GM23338 (cell line): ENCODE data around the gene VSTM1. TPM values are rescaled to one million over a fixed set of nuclear protein-coding genes. Genes with fewer than 3 reads are reported as not detected.
A peak's percentile ranks its signal among the peaks of the same experiment; 100 is the strongest.

Experiments
- ATAC-seq: fragments of 200-7000 bp; cut with Tn5 transposase; 3 replicates; pipeline ENCODE4 v1.9.1; 2020
- DNase-seq: peaks from one replicate; pipeline ENCODE4 v3.0.0-alpha.2; 2015; ENCODE audit warnings: low spot score
- H2AFZ ChIP-seq: fragments of 200-600 bp; sonication (generic); 2 replicates; pipeline ENCODE4 v1.8.0; 2016; ENCODE audit warnings: antibody characterized with exemption, mild to moderate bottlenecking, moderate library complexity
- H3F3A ChIP-seq: fragments of 200-600 bp; sonication (generic); replicated peaks from 2 replicates; pipeline ENCODE4 v1.8.0; 2017; ENCODE audit warnings: antibody characterized with exemption, mixed run types, low read depth
- H3K27ac ChIP-seq: fragments of 200-600 bp; sonication (generic); 2 replicates; pipeline ENCODE4 v1.6.1; 2016; ENCODE audit warnings: low read depth
- H3K27me3 ChIP-seq: fragments of 200-600 bp; sonication (generic); 2 replicates; pipeline ENCODE4 v1.8.0; 2016; ENCODE audit warnings: mild to moderate bottlenecking, mixed run types, moderate library complexity; ENCODE audit not compliant: insufficient read depth
- H3K36me3 ChIP-seq: fragments of 200-600 bp; sonication (generic); 2 replicates; pipeline ENCODE4 v1.8.0; 2016; ENCODE audit warnings: mild to moderate bottlenecking; ENCODE audit not compliant: insufficient read depth
- H3K4me1 ChIP-seq: fragments of 200-600 bp; sonication (generic); 2 replicates; pipeline ENCODE4 v1.8.0; 2016; ENCODE audit warnings: mild to moderate bottlenecking, moderate library complexity; ENCODE audit not compliant: insufficient read depth
- H3K4me2 ChIP-seq: fragments of 200-600 bp; sonication (generic); 2 replicates; pipeline ENCODE4 v1.7.1; 2017; ENCODE audit warnings: mixed run types
- H3K4me3 ChIP-seq: fragments of 200-600 bp; sonication (generic); 2 replicates; pipeline ENCODE4 v1.6.1; 2016; ENCODE audit warnings: mixed run types
- H3K79me2 ChIP-seq: fragments of 200-600 bp; sonication (generic); replicated peaks from 2 replicates; pipeline ENCODE4 v1.8.0; 2017; ENCODE audit warnings: mild to moderate bottlenecking; ENCODE audit not compliant: insufficient read depth
- H3K9me2 ChIP-seq: fragments of 200-600 bp; sonication (generic); 2 replicates; pipeline ENCODE4 v1.8.0; 2017; ENCODE audit not compliant: insufficient read depth
- H4K20me1 ChIP-seq: fragments of 200-600 bp; sonication (generic); replicated peaks from 2 replicates; pipeline ENCODE4 v1.8.0; 2017; ENCODE audit warnings: mild to moderate bottlenecking; ENCODE audit not compliant: insufficient read depth
- H3K27ac Mint-ChIP-seq: 2 replicates; pipeline ENCODE4 v1.8.0; 2020; ENCODE audit warnings: inconsistent platforms, mild to moderate bottlenecking, moderate library complexity, mixed read lengths
- H3K27me3 Mint-ChIP-seq: 3 replicates; pipeline ENCODE4 v1.8.0; 2022; ENCODE audit warnings: low read depth, mild to moderate bottlenecking, moderate library complexity, mixed read lengths, inconsistent platforms; ENCODE audit not compliant: insufficient read depth, poor library complexity
- H3K36me3 Mint-ChIP-seq: 3 replicates; pipeline ENCODE4 v1.8.0; 2021; ENCODE audit warnings: low read depth, mild to moderate bottlenecking, inconsistent platforms, moderate library complexity, mixed read lengths
- H3K4me1 Mint-ChIP-seq: 3 replicates; pipeline ENCODE4 v1.8.0; 2020; ENCODE audit warnings: mild to moderate bottlenecking, inconsistent platforms, mixed read lengths
- H3K4me3 Mint-ChIP-seq: 3 replicates; pipeline ENCODE4 v1.8.0; 2021; ENCODE audit warnings: moderate library complexity, mild to moderate bottlenecking, inconsistent platforms, mixed read lengths
- H3K9me3 Mint-ChIP-seq: 3 replicates; pipeline ENCODE4 v1.8.0; 2020; ENCODE audit warnings: moderate library complexity, mild to moderate bottlenecking, inconsistent platforms, mixed read lengths
- CREB1 ChIP-seq: fragments of 250-450 bp; sonication (Bioruptor Pico); IDR thresholded peaks from 2 replicates; pipeline ENCODE4 v1.5.0; 2020; ENCODE audit warnings: low read depth, mild to moderate bottlenecking, moderate library complexity
- CTCF ChIP-seq, 2 experiments: fragments of 200-600 bp in 1 of 2; sonication (generic) in 1 of 2; conservative IDR thresholded peaks; 2 replicates each; pipeline versions ENCODE4 v1.5.1 to v1.6.1; 2016 to 2017; ENCODE audit warnings: antibody characterized with exemption in 2 of 2, low read depth in 2 of 2, mild to moderate bottlenecking in 2 of 2, moderate library complexity in 1 of 2
- ETS1 ChIP-seq: IDR thresholded peaks from 2 replicates; pipeline ENCODE4 v1.6.1; 2016; ENCODE audit warnings: antibody characterized with exemption
- EZH2 ChIP-seq: fragments of 200-600 bp; sonication (generic); IDR thresholded peaks from one replicate; pipeline ENCODE4 v1.8.0; 2017; ENCODE audit warnings: antibody characterized with exemption, mild to moderate bottlenecking, low read depth; ENCODE audit not compliant: unreplicated experiment
- EZH2phosphoT487 ChIP-seq: fragments of 200-600 bp; sonication (generic); IDR thresholded peaks from one replicate; pipeline ENCODE4 v1.8.1; 2018; ENCODE audit warnings: antibody characterized with exemption; ENCODE audit not compliant: unreplicated experiment
- JUNB ChIP-seq: IDR thresholded peaks from one replicate; pipeline ENCODE4 v1.6.1; 2016; ENCODE audit warnings: antibody characterized with exemption; ENCODE audit not compliant: unreplicated experiment
- NANOG ChIP-seq: IDR thresholded peaks from 2 replicates; pipeline ENCODE4 v1.6.1; 2016; ENCODE audit warnings: antibody characterized with exemption, borderline replicate concordance
- POLR2AphosphoS5 ChIP-seq: IDR thresholded peaks from 2 replicates; pipeline ENCODE4 v1.6.1; 2016; ENCODE audit warnings: antibody characterized with exemption, low read depth
- REST ChIP-seq: IDR thresholded peaks from one replicate; pipeline ENCODE4 v1.6.1; 2018; ENCODE audit warnings: antibody characterized with exemption; ENCODE audit not compliant: unreplicated experiment
- STAT1 ChIP-seq: IDR thresholded peaks from one replicate; pipeline ENCODE4 v1.6.1; 2016; ENCODE audit warnings: antibody characterized with exemption; ENCODE audit not compliant: unreplicated experiment
- ZNF114 ChIP-seq: fragments of 250-450 bp; sonication (Bioruptor Pico); IDR thresholded peaks from 2 replicates; pipeline ENCODE4 v1.5.0; 2020; ENCODE audit warnings: mild to moderate bottlenecking, moderate library complexity
- ZNF331 ChIP-seq: fragments of 250-450 bp; sonication (Bioruptor Pico); IDR thresholded peaks from 2 replicates; pipeline ENCODE4 v1.5.0; 2020; ENCODE audit warnings: low read depth, mild to moderate bottlenecking, moderate library complexity
- ZNF462 ChIP-seq: fragments of 250-450 bp; sonication (Bioruptor Pico); IDR thresholded peaks from 2 replicates; pipeline ENCODE4 v1.5.0; 2020; ENCODE audit warnings: mild to moderate bottlenecking, moderate library complexity
- polyA plus RNA-seq: library from polyadenylated mRNA; unstranded; fragments of >200 nt; fragmentation: Nextera tagmentation; extraction: Ambion mirVana; gene quantifications from 2 replicates; pipeline ENCODE4 v1.2.1, GENCODE V29; 2016
- total RNA-seq: library from RNA; depleted of rRNA; stranded (reverse); fragments of >200 nt; shearing (Covaris generic); gene quantifications from 2 replicates; pipeline ENCODE4 v1.2.3, GENCODE V29; 2014

VSTM1 gene
- total and polyA plus RNA-seq, 2 experiments from 2014 or later = not detected

GRCh38 chr19:54104998-54105715 lies 41.5 kb upstream of the VSTM1 start:
- peaks cover 19% of the 10 kb centered on the region for H3K27me3 Mint-ChIP-seq
- H3K9me3 Mint-ChIP-seq = no peaks in the 10 kb centered on the region; the same call in 1 of the 3 replicates
- peaks cover 15% of the 10 kb centered on the region for H4K20me1 ChIP-seq
- H3K4me3 Mint-ChIP-seq = peak overlapping the region; percentile 22; the same call in 2 of the 3 replicates
- H3K27ac ChIP-seq = peak overlapping the region; percentile 19; the same call in 1 of the 2 replicates
- TF ChIP-seq CREB1 (no peak), ZNF114 (CRISPR knock-in tag) (no peak), REST (no peak), ZNF462 (CRISPR knock-in tag) (no peak), CTCF (conservative IDR thresholded peaks at IDR 0.05; ENCODE audit: low read depth in 2 of 2) (no peak), ZNF331 (no peak), ETS1 (no peak), POLR2AphosphoS5 (no peak), EZH2phosphoT487 (no peak), STAT1 (no peak), JUNB (no peak), EZH2 (no peak), NANOG (no peak)
- peaks cover 44% of the 10 kb centered on the region for H3K36me3 Mint-ChIP-seq
- H3K4me1 ChIP-seq = peaks cover 5% of the 10 kb centered on the region; the same call in 1 of the 2 replicates
- no peak overlapping the region for H2AFZ ChIP-seq
- 0 out of 2 replicates have a peak, but pooled peaks cover 3% of the 10 kb centered on the region for H3F3A ChIP-seq
- peaks cover 11% of the 10 kb centered on the region for H3K4me1 Mint-ChIP-seq
- H3K9me2 ChIP-seq = no peaks in the 10 kb centered on the region
- H3K36me3 ChIP-seq = peaks cover 6% of the 10 kb centered on the region
- H3K79me2 ChIP-seq = peaks cover 22% of the 10 kb centered on the region
- no peak overlapping the region for H3K4me2 ChIP-seq
- no peak overlapping the region for H3K27ac Mint-ChIP-seq
- DNase-seq (no peak), ATAC-seq (no peak)
- H3K27me3 ChIP-seq = no peaks in the 10 kb centered on the region
- no peak overlapping the region for H3K4me3 ChIP-seq
